GM10266 (cell line): ENCODE results near the gene SP6.

Experiments
- DNase-seq: peaks from one replicate; pipeline ENCODE4 v3.0.0; 2012; ENCODE audit errors: extremely low spot score
- TF ChIP-seq, protein P1 (sequence below): IDR thresholded peaks from 2 replicates; pipeline ENCODE4 v1.5.1; 2012; ENCODE audit warnings: mild to moderate bottlenecking, low read depth; ENCODE audit not compliant: control insufficient read depth, insufficient read depth; ENCODE audit errors: missing control alignments

The SP6 gene

DNA sequence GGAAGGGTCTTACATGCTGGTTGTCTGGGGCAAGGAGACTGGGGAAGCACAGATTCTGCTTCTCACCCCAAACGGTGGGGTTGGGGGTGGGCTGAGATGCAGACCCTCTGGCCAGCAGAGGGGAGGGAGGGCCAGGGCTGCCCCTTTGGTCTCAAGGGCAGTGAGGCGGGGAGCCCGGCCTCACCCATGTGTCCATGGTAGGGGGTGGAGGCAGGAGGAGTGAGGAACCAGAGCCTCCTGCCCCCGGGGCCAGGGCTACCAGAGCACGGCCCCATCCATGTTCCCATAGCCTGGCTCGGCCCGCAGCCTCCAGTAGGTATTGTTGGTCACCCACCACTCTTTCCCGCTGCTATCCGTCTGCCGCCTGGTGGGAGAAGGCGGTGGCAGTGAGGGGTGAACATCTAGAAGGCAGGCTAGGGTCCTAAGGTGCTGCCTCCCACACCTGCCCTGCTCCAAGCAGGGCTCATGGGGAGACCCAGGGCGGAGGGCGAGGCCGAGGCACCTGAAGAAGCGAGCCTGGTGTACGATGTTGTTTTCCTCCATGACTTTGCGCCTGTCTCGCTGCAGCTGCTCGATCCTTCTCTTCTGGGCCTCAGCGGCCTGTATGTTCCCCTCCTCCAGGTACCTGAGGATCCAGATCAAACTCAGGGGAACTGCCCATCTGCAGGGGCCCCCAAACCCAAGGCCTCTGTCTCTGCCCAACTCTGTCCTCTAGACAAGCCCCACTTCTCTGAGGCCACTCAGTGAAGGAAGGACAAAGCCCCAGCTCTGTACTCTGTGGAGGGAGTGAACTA, 42.7 kb downstream of the SP6 start:
- no peak for DNase-seq
- TF ChIP-seq, protein P1, sequence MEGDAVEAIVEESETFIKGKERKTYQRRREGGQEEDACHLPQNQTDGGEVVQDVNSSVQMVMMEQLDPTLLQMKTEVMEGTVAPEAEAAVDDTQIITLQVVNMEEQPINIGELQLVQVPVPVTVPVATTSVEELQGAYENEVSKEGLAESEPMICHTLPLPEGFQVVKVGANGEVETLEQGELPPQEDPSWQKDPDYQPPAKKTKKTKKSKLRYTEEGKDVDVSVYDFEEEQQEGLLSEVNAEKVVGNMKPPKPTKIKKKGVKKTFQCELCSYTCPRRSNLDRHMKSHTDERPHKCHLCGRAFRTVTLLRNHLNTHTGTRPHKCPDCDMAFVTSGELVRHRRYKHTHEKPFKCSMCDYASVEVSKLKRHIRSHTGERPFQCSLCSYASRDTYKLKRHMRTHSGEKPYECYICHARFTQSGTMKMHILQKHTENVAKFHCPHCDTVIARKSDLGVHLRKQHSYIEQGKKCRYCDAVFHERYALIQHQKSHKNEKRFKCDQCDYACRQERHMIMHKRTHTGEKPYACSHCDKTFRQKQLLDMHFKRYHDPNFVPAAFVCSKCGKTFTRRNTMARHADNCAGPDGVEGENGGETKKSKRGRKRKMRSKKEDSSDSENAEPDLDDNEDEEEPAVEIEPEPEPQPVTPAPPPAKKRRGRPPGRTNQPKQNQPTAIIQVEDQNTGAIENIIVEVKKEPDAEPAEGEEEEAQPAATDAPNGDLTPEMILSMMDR = no peak

DNA sequence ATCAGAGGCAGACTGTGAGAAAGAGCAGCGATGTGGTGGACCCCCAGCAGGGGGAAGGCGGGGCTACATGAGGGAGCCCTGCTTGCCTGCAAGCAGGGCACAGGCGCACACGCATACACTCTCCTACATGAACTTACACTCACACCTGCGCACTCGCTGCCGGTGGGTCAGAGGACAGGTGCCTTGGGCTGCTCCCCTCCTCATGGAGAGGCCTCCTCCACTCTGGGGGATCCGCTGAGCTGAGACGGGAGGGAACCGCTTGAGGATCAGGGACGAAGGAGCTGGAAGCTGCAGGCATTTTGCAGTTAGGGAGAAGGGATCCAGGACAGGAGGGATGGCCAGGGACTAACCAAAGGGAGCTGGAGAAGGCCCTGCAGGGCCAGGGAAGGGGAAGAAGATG, 43.5 kb downstream of the SP6 start:
- DNase-seq = no peak
- TF ChIP-seq, protein P1 = no peak

DNA sequence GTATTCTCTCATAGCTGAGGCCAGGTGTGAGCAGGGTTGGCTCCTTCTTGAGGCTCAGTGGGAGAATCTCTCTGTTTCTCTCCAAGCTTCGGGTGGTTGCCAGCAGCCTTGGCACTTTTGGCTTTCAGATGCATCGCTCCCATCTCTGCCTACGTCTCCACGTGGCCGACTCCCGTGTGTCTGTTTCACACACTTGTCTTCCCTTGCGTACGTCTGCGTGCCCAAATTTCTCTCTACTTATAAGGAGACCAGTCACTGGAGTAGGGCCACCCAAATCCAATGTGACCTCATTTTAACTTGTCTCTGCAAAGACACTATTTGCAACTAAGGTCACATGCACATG, 44.1 kb downstream of the SP6 start:
- DNase-seq = no peak
- TF ChIP-seq, protein P1 = no peak

GRCh38 chr17:47806026-47806912, 44.7 kb downstream of the SP6 start:
- TF ChIP-seq, protein P1 = no peak
- DNase-seq = no peak

DNA sequence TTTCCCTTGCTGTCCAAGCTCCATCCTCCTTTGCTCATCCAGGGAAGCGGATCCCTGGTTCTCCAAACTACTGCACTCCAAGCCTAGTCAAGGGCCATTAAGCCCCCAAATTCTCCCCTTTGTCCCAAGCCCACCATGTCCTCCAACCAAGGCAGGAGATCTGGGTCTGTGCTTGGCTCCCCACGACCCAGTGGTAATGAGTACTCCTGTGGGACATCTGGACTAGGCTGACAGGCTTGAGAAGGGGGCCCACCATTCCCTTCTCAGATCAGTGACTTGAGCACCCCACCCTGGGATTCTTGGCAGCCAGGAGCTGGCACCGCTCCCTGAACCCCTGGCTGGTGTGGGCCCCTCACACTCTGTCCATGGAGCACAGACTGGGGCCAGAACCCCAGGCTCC, 46.5 kb downstream of the SP6 start:
- TF ChIP-seq, protein P1 = no peak
- no peak for DNase-seq

DNA sequence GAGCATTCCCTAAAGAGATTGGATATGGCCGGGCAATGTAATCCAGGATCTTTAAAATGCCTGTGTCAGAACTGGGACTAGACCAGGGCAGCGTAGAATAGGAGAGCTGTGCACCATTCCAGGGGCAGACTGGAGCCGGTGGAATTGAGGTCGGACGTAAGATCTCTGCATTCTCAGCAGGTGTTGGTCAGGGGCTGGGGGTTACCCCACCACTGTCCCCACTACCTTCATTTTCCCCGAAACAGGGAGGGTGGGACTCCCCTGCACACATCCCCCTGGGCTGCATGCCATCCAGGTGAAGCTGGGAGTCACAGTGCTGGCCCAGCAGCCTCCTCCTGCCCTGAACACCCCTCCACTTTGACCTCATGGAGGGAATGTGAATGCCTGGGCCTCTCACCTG, 47.2 kb downstream of the SP6 start:
- TF ChIP-seq, protein P1 = no peak
- no peak for DNase-seq

GRCh38 chr17:47803201-47803600, 47.8 kb downstream of the SP6 start:
- TF ChIP-seq, protein P1 = no peak
- DNase-seq = no peak
